Activated CD8-positive, alpha-beta memory T cell treated with anti-CD3 and anti-CD28 coated beads for 4 hours (primary cell): ENCODE results near the gene ASB17.
"Not testable (repeated sequence)": the region's sequence is repeated elsewhere in the genome, so short reads cannot be mapped to it uniquely, and the experiment has no call there.

Experiments
- DNase-seq, 2 donors: peaks; one replicate each; pipeline ENCODE4 v3.0.0-alpha.2; 2020; ENCODE audit warnings: low read depth in 2 of 2

ASB17 gene

GRCh38 chr1:75932304-75932703 lies at the start of gene ASB17:
ASB17 (minus strand) TSS chr1:75932404; CDS start chr1:75932291, 113 bp downstream.
- no peak for DNase-seq

GRCh38 chr1:75980972-75981897 lies 49.0 kb upstream of the ASB17 start:
- no peak for DNase-seq

DNA sequence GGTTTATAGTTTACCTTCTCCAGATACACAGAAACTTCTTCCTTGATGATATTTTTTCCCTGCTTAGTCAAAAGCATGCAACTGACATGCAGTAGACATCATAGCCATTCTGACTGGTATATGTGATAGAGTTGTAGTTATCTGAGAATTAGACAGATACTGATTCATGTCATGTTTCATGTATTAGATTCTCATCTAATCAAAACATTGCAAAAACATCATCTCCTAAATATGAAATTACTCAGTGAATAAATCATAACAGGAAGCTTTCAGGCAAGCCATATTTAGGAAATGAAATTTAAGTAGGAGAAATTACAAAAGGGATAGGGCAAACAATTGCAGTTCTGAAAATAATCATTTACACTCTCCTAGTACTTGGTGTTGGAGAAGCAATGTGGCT lies 38.4 kb upstream of the ASB17 start:
- no peak for DNase-seq

DNA sequence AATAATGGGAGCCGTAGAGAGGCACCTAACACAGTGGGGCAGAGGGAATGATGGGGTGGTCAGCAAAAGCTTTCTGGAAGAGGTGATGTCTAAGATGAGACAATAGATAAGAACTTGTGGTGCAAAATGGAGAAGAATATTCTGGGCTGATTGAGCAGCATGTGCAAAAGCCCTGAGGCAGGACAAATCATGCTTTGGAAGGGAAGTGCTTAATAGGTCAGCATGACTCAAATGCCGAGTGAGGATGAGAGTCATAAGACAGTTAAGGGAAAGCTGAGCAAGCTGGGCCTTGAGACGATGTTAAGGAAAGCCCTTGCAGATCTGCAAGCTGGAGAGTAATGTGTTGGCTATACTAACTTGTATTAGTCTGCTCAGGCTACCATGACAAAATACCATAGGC lies 37.3 kb upstream of the ASB17 start:
- no peak for DNase-seq

DNA sequence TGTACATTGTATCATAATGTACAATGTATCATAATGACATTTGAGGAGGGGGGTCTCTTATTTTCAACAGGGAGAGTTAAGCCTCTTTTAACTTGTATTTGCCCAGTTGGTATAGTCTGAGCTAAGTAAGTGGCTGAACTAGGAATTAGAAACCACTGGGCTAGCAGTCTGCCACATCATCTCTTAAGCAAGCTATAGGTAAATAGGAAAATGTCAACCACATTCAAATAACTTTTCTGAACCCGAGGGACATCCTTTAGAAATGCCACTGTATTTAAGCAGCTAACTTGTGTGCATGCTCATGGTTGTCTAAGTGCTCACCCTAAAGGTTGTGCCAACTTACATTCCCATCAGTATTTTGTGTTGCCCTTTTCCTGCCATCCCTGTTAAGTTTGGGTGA lies 35.5 kb upstream of the ASB17 start:
- DNase-seq, result no peak

DNA sequence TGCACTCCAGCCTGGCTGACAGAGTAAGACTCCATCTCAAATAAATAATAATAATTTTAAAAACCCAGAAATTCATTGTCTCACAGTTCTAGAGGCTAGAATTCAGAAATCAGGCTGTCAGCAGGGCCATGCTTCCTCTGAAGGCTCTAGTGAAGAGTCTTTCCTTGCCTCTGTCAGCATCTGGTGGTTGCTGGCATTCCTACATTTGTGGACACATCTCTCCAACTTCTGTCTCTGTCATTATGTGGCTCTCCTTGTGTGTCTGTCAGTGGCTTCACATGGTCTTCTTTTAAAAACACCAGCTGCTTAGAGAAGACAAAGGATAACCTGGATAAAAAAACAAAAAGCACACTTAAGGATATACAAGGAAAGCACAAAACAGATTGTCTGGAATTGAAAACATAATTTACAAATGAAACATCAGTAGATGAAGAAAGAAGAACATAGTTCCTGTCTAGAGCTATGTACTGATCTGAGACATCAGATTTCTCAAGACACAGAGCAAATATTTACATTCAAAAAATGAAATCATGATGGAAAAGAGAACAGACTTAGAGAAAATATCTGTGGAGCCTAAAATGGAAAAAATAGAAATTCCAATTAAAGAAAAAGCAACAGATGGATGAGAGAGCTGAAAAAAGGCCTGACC lies 32.7 kb upstream of the ASB17 start:
- DNase-seq, result no peak

GRCh38 chr1:75964110-75964759 lies 32.0 kb upstream of the ASB17 start:
- not testable (repeated sequence) for DNase-seq

- DNase-seq, result no peak
Measured at GRCh38 chr1:75954586-75954985, 22.4 kb upstream of the ASB17 start.

- DNase-seq, result no peak
Measured at GRCh38 chr1:75953461-75953860, 21.3 kb upstream of the ASB17 start.

DNA sequence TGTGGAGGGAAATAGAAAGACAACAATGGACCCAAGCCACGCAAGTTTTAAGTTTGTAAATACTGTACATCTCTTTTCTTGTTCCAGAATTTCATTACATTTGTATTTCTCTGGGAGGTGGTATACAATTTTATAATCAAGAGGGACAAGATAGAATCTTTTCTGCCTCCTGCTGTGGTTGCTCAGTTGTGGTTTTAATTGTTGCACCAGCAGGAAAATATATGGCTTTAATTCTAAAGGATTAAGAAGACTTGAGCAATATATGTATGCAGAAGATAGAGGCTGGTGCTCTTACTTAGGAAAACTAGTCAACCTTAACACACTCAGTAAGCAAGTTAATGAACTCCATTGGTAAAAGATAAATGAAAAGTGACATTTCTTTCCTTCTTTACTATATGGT lies 19.8 kb upstream of the ASB17 start:
- no peak for DNase-seq

GRCh38 chr1:75950176-75950575 lies 18.0 kb upstream of the ASB17 start:
- DNase-seq, result no peak

- not testable (repeated sequence) for DNase-seq
Measured at GRCh38 chr1:75943037-75943436, 10.8 kb upstream of the ASB17 start.

DNA sequence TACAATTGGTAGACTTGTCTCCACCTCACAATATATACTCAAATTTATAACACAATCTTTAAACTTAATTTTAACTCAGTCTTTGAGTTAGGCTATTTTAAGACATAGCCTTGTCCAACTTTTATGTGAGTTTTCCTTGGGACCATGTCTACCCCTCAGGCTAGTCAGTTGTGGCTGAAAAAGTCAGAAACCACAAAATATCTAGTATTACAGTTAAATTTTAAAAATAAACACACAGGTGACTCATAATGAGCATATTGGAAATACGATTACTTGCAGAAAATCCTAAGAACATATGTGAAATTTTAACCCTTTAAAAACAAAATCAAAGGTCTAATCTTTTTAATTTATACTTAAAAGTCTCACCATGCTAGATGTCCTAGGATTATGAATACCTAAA lies 4.8 kb upstream of the ASB17 start:
- no peak for DNase-seq

DNA sequence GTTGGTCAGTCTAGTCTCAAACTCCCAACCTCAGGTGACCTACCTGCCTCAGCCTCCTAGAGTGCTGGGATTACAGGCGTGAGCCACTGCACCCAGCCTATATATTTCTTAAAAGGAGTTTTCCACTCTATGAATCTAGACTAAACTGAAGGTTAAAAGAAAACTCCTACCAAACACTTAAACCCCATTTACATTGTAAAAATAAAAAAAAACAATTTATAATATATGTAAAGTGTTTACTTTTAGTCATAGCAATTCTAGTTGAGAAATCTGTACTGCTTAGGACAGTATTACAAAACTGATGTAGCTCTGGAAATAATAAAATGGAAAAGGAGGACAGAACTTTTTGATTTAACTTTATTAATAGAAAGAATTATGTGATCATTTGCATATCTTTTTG lies 9.5 kb downstream of the ASB17 start:
- DNase-seq, result no peak

DNA sequence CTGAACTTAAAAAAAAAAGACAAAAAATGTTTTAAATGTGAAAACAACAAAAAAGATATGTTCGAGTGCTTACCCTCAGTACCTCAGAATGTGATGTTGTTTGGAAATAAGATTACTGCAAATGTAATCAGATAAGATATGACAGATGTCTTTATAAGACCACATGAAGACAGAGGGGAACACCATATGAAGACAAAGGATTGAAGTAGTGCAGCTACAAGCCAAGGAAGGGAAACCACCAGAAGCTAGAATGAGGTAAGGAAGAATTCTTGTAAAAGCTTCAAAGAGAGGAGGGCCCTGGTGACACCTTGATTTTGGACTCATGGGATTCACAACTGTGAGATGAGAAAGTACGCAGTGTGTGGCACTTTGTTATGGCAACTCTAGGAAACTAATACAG lies 15.4 kb downstream of the ASB17 start:
- no peak for DNase-seq

- DNase-seq, result no peak
Measured at GRCh38 chr1:75908717-75909152, 23.5 kb downstream of the ASB17 start.

DNA sequence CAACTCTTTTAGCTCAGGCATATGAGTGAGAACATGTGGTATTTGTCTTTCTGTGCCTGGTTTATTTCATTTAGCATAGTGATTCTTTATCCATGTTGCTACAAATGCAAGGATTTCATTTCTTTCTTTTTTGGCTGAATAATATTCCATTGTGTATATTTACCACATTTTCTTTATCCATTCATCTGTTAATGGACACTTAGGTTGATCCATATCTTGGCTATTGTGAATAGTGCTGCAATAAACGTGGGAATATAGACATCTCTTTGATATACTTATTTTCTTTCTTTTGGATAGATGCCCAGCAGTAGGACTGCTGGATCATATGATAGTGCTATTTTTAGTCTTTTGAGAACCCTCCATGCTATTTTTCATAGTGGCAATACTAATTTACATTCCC lies 30.8 kb downstream of the ASB17 start:
- no peak for DNase-seq

DNA sequence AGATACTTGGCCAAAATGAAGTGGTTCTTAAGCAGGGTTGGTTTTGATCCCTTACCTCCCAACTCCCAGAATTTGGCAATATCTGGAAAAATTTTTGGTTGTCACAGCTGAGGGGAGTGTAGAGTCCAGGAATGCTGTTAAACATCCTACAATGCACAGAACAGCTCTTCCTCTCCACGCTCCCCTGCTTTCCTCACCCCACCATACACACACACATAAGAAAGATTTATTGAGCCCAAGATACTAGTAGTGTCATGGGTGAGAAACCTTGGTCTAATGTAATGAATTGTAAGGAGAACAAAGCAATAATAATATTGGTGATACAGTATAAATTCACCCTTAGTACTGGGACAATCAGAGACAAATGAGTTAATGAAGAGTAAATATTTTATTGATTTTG lies 47.8 kb downstream of the ASB17 start:
- DNase-seq, result no peak

DNA sequence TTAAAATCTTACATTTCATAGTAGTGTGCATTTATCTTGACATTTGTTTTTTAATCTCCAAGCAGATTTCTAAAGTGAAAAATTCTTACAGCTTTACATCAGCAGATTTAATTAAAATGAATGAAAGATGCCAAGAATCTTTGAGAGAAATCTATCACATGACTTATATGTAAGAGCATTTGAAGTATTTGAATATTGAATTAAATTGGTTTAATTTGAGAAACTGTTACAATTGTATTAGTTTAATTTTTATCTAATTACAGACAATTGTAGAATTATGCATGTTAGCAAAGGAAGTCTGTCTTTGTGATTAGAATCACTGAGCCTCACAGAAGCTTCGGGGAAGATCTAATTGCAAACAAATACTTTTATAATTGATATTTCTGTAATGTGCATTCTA lies 52.2 kb downstream of the ASB17 start:
- no peak for DNase-seq

DNA sequence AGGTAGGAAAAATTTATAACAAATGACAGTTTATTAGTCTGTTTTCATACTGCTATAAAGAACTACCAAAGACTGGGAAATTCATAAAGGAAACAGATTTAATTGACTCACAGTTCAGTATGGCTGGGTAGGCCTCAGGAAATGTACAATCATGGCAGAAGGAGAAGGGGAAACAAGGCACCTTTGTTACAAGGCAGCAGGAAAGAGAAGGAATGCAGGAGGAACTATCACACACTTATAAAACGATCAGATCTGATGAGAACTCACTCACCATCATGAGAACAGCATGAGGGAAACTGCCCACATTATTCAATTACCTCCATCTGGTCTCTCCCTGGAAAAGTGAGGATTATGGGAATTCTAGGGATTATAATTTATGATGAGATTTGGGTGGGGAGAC lies 61.3 kb downstream of the ASB17 start:
- DNase-seq, result no peak
